Occipital lobe (tissue), 2 donors: ENCODE results near the gene DMD. TPM values are rescaled to one million over a fixed set of nuclear protein-coding genes. Genes with fewer than 3 reads are reported as not detected.

Source experiments
- DNase-seq: peaks from one replicate; lab custom pipeline; 2025; lab: John Stamatoyannopoulos, UW
- total RNA-seq: library from RNA; depleted of rRNA; stranded (reverse); fragments of >200 nt; gene quantifications from one replicate; pipeline ENCODE4 v1.2.3, GENCODE V29; 2014

The DMD gene
- total RNA-seq, 1 donor from 2014 or later, result 78.5 TPM

GRCh38 chrX:31314921-31315320 is 1896.4 kb downstream of the DMD start:
- DNase-seq, result no peak

- no peak for DNase-seq
Measured at GRCh38 chrX:31307952-31308351, 1903.4 kb downstream of the DMD start.

- DNase-seq, result no peak
Measured at GRCh38 chrX:31302573-31303075, 1908.7 kb downstream of the DMD start.

GRCh38 chrX:31301941-31302340 is 1909.4 kb downstream of the DMD start:
- no peak for DNase-seq

GRCh38 chrX:31301203-31301602 is 1910.1 kb downstream of the DMD start:
- no peak for DNase-seq

- DNase-seq, result no peak
Measured at GRCh38 chrX:31298916-31299315, 1912.4 kb downstream of the DMD start.

GRCh38 chrX:31297881-31298280 is 1913.5 kb downstream of the DMD start:
- no peak for DNase-seq

- no peak for DNase-seq
Measured at GRCh38 chrX:31294475-31294874, 1916.9 kb downstream of the DMD start.

GRCh38 chrX:31293409-31293808 is 1917.9 kb downstream of the DMD start:
- DNase-seq, result no peak

- no peak for DNase-seq
Measured at GRCh38 chrX:31291131-31291530, 1920.2 kb downstream of the DMD start.

- DNase-seq, result no peak
Measured at GRCh38 chrX:31287861-31288260, 1923.5 kb downstream of the DMD start.

GRCh38 chrX:31280580-31280979 is 1930.8 kb downstream of the DMD start:
- no peak for DNase-seq

GRCh38 chrX:31279359-31279758 is 1932.0 kb downstream of the DMD start:
- no peak for DNase-seq

- DNase-seq, result no peak
Measured at GRCh38 chrX:31272472-31272775, 1938.9 kb downstream of the DMD start.

- no peak for DNase-seq
Measured at GRCh38 chrX:31271615-31272471, 1939.5 kb downstream of the DMD start.

GRCh38 chrX:31269914-31270313 is 1941.4 kb downstream of the DMD start:
- no peak for DNase-seq

- no peak for DNase-seq
Measured at GRCh38 chrX:31268359-31268758, 1943.0 kb downstream of the DMD start.

GRCh38 chrX:31266203-31267076 is 1944.9 kb downstream of the DMD start:
- DNase-seq, result peak; percentile 7

GRCh38 chrX:31265383-31265782 is 1946.0 kb downstream of the DMD start:
- DNase-seq, result no peak

- no peak for DNase-seq
Measured at GRCh38 chrX:31260351-31260750, 1951.0 kb downstream of the DMD start.

GRCh38 chrX:31258166-31258565 is 1953.2 kb downstream of the DMD start:
- no peak for DNase-seq

- no peak for DNase-seq
Measured at GRCh38 chrX:31255310-31256033, 1955.9 kb downstream of the DMD start.
